HG03460 (cell line): ENCODE measurements around the gene DAZAP1.

Experiments
- ATAC-seq: cut with Tn5 transposase; IDR thresholded peaks from one replicate; pipeline ENCODE4 v1.9.1; 2021; ENCODE audit not compliant: unreplicated experiment

The DAZAP1 gene

GRCh38 chr19:1455336-1456120, 48.1 kb downstream of the DAZAP1 start:
- no peak for ATAC-seq

- no peak for ATAC-seq
These were observed 48.9 kb downstream of the DAZAP1 start for GRCh38 chr19:1456121-1456900.

DNA sequence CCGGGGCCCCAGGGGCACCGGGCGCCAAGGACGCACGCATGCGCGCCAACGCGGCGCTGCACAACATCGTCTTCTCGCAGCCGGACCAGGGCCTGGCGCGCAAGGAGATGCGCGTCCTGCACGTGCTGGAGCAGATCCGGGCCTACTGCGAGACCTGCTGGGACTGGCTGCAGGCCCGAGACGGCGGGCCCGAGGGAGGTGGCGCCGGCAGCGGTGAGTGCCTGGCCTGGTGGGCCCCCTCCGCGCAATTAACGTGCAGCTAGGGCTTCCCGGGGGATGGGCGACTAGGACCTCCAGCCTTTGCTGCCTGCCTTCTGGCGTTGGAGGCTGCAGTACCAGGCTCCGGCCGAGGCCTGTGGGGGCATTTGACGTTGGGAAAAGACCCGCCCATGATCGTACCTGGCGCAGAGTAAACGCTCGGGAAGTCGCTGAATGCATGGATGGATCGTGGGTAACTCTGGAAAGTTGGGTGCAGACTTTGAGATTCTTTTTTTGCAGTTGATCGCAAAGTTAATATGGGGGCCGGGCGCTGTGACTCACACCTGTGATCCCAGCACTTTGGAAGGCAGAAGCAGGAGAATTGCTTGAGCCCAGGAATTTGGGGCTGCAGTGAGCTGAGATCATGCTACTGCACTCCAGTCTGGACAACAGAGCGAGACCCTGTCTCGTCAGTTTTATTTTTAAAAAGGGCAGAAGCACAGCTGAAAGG, 49.8 kb downstream of the DAZAP1 start:
- no peak for ATAC-seq

DNA sequence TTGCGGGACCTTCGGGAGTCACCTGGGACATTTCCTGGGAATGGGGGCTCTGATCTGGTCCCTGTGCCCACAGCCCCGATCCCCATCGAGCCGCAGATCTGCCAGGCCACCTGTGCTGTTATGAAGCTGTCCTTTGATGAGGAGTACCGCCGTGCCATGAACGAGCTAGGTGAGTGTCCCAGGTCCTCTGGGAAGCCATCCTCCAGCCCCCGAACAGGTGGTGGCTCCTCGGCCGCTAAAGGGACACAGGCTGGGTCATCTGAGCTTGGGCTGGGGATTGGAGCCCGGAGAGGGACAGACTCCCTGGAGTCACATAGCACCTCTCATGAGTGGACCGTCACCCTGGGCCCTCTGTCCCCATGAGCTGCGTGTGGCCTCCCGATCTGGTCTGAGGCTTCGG, 50.5 kb downstream of the DAZAP1 start:
- no peak for ATAC-seq

GRCh38 chr19:1459479-1459878, 52.1 kb downstream of the DAZAP1 start:
- no peak for ATAC-seq

DNA sequence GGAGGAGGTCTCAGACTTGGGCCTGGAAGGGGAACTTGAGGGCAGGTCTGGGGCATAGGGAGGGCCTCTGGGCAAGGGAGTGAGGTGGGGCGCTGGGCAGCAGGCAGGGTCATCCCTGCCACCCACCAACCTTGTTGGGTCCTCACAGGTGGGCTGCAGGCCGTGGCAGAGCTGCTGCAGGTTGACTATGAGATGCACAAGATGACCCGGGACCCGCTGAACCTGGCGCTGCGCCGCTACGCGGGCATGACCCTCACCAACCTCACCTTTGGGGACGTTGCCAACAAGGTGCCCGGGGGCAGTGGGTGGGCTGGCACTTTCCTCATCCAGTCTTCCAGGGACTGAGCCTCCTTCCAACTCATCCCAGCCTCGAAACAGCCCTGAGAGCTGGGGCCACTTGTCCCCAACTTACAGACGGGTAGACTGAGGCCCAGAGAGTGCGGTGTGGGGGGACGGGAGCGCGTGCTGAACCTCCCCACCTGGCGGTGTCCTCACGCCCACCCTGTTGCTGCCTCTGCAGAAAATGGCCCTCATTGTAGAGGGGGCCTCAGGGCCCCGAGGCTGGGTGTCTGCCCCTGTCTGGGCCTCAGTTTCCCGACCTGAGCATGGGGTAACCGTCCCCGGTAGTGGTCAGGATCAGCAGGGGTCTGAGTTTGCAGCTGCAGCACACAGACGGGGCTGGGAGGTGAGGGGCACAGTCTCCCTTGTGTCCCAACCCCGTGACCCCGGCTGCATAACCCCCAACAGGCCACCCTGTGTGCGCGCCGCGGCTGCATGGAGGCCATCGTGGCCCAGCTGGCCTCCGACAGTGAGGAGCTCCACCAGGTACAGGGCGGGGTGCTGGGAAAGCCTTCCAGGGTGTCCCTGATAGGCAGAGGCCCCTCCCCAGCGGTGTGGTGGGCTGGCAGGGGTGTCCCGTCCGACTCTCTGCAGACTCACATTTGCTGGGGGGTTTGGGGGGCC, 52.9 kb downstream of the DAZAP1 start:
- no peak for ATAC-seq

DNA sequence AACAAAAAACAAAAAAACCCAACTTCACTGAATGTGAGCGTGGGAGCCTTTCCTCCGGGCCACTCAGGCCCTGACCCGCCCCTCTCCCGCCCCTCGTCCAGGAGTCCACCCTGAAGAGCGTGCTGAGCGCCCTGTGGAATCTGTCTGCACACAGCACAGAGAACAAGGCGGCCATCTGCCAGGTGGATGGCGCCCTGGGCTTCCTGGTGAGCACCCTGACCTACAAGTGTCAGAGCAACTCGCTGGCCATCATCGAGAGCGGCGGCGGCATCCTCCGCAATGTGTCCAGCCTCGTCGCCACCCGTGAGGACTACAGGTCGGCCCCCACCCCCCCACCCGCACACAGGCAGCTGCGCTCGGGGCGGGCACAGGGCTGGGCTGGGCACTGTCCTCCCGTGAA, 54.5 kb downstream of the DAZAP1 start:
- no peak for ATAC-seq

- ATAC-seq = no peak
These were observed 58.0 kb downstream of the DAZAP1 start for GRCh38 chr19:1465191-1466016.

- ATAC-seq = no peak
These were observed 58.7 kb downstream of the DAZAP1 start for GRCh38 chr19:1466018-1466460.

- ATAC-seq = no peak
These were observed 59.3 kb downstream of the DAZAP1 start for GRCh38 chr19:1466461-1467214.

- ATAC-seq = no peak
These were observed 59.8 kb downstream of the DAZAP1 start for GRCh38 chr19:1467215-1467489.

DNA sequence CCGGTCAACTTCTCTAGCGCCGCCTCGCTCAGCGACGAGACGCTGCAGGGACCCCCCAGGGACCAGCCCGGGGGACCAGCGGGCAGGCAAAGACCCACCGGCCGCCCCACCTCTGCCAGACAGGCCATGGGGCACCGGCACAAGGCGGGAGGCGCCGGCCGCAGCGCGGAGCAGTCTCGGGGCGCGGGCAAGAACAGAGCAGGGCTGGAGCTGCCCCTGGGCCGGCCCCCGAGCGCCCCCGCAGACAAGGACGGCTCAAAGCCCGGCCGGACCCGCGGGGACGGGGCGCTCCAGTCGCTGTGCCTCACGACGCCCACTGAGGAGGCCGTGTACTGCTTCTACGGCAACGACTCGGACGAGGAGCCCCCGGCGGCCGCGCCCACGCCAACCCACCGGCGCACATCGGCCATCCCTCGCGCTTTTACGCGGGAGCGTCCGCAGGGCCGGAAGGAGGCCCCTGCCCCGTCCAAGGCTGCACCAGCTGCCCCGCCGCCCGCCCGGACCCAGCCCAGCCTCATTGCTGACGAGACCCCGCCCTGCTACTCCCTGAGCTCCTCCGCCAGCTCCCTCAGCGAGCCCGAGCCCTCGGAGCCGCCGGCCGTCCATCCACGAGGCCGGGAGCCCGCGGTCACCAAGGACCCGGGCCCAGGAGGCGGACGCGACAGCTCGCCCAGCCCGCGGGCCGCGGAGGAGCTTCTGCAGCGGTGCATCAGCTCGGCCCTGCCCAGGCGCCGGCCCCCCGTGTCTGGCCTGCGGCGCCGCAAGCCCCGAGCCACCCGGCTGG, 60.3 kb downstream of the DAZAP1 start:
- ATAC-seq = no peak

- ATAC-seq = no peak
These were observed 61.0 kb downstream of the DAZAP1 start for GRCh38 chr19:1468274-1468820.

- no peak for ATAC-seq
These were observed 61.5 kb downstream of the DAZAP1 start for GRCh38 chr19:1468821-1469254.

GRCh38 chr19:1469255-1470054, 62.1 kb downstream of the DAZAP1 start:
- ATAC-seq = no peak

- no peak for ATAC-seq
These were observed 62.6 kb downstream of the DAZAP1 start for GRCh38 chr19:1470055-1470304.

DNA sequence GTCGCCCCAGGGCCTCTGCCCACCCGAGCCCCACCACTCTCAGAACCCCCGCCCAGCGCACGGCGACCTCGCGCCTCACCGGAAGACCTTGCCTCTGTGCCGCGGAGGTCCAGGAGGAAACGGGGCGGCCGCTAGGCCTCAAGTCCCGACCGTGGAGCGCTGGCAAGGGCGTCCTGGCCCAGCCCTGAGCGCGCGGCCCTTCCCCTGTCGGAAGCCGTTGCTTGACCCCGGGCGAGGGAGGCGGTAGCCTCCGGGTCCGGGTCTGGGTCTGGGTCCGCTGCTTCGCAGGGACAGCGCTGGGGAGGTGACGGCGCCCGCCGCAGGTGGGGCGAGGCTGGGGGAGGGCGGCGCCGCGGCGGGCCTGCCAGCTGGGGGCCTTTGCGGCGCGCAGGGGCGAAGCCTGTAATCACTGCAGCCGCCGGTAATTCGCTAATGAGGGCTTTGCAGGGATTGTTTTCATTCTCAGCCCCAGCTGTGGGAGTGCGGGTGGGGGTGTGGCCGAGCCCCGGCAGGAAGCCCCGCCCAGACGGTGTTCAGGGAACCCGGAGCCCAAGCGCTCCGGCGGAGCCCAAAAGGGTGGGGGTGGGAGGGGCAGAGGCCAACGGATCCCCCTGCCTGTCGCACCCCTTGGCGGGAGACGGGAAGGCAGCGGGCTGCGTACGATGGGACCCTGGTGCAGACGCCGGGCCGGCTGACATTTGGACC, 63.1 kb downstream of the DAZAP1 start:
- no peak for ATAC-seq
